Activated CD8-positive, alpha-beta memory T cell treated with anti-CD3 and anti-CD28 coated beads, Interleukin-2, amount 10 ng/mL, durations not matched to agents 7 days and 5 days (primary cell): ENCODE results near the gene CLDN5. TPM values are rescaled to one million over a fixed set of nuclear protein-coding genes. Genes with fewer than 3 reads are reported as not detected.
"Not testable (repeated sequence)": the region's sequence is repeated elsewhere in the genome, so short reads cannot be mapped to it uniquely, and the experiment has no call there.

Source experiments
- ATAC-seq: fragments of 150-1000 bp; cut with Tn5 transposase; one replicate; pipeline ENCODE4 v1.10.0; 2021; ENCODE audit warnings: moderate library complexity
- CTCF ChIA-PET: fragments of 350-600 bp; sonication (Branson Sonifier 250); formaldehyde crosslinking; loops from one replicate; lab custom pipeline; 2021; ENCODE audit warnings: antibody characterized with exemption; lab: Charles Lee
- DNase-seq: peaks from one replicate; pipeline ENCODE4 v3.0.0-alpha.2; 2020
- H3K27ac Mint-ChIP-seq: one replicate; pipeline ENCODE4 v1.8.0; 2021; ENCODE audit warnings: mild to moderate bottlenecking, mixed read lengths
- H3K27me3 Mint-ChIP-seq: one replicate; pipeline ENCODE4 v1.8.0; 2021; ENCODE audit warnings: mixed read lengths
- H3K36me3 Mint-ChIP-seq: one replicate; pipeline ENCODE4 v1.8.0; 2021; ENCODE audit warnings: mild to moderate bottlenecking, mixed read lengths
- H3K4me1 Mint-ChIP-seq: one replicate; pipeline ENCODE4 v1.8.0; 2021; ENCODE audit warnings: mixed read lengths
- H3K4me3 Mint-ChIP-seq: one replicate; pipeline ENCODE4 v1.8.0; 2021; ENCODE audit warnings: mild to moderate bottlenecking, moderate library complexity, mixed read lengths
- H3K9me3 Mint-ChIP-seq: one replicate; pipeline ENCODE4 v1.8.0; 2022; ENCODE audit warnings: low read depth, mixed read lengths
- total RNA-seq, 2 experiments: library from RNA; stranded (reverse); gene quantifications; one replicate each; pipeline ENCODE4 v1.2.3, GENCODE V29; 2021

CLDN5 gene
- total RNA-seq, 2 experiments from 2014 or later, result not detected

DNA sequence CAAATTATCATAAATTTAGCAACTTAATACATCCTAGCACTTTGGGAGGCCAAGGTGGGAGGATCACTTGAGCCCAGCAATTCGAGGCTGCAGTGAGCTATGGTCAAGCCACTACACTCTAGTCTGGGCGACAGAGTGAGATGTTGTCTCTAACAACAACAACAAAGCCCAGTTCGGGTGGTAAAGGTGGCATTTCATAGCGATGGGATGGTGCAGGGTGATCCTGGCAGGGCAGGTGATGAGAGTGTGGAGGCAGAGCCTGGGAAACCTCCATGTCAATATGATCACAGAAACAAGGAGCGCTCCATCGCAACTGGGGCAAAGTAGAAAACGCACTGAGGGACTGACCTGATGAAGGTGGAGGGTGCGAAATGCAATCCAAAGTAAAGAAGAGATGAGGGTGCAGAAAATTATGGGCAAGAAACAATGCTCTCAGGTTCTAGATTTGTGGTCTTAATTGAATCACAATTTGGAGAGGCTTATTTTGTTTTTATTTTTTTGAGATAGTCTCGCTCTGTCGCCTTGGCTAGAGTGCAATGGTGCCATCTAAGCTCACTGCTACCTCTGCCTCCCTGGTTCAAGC is 32.8 kb upstream of the CLDN5 start:
- no peak for DNase-seq
- H3K9me3 Mint-ChIP-seq, result no peaks in the 10 kb centered on the region
- no peaks in the 10 kb centered on the region for H3K36me3 Mint-ChIP-seq
- H3K27me3 Mint-ChIP-seq, result peaks cover 17% of the 10 kb centered on the region
- no peak overlapping the region for H3K27ac Mint-ChIP-seq
- no peak for ATAC-seq
- CTCF ChIA-PET, result no interaction called here
- H3K4me3 Mint-ChIP-seq, result no peak overlapping the region
- no peaks in the 10 kb centered on the region for H3K4me1 Mint-ChIP-seq

DNA sequence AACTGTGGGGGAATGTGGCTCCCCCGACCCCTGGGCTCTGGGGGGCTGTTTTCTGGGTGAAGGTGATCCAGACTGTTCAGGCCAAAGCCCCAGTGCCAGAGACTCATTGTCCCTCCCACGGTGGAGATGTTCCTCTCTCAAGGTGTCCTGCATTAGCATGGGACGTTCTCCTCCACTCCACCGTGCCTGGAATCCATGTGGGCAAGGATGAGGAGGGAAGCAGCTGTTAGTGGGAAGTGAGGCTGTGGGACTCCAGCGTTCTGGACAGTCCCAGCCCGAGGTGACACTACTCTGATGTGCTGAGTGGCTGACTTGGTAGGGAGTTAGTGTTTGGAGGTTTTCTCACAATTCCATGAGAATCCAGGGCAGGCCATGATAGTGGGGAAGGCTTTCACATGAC is 31.4 kb upstream of the CLDN5 start:
- DNase-seq, result no peak
- H3K27me3 Mint-ChIP-seq, result peaks cover 17% of the 10 kb centered on the region
- H3K27ac Mint-ChIP-seq, result no peak overlapping the region
- no peak for ATAC-seq
- no peak overlapping the region for H3K4me3 Mint-ChIP-seq
- H3K9me3 Mint-ChIP-seq, result no peaks in the 10 kb centered on the region
- no peaks in the 10 kb centered on the region for H3K36me3 Mint-ChIP-seq
- no peaks in the 10 kb centered on the region for H3K4me1 Mint-ChIP-seq
- CTCF ChIA-PET, result no interaction called here

DNA sequence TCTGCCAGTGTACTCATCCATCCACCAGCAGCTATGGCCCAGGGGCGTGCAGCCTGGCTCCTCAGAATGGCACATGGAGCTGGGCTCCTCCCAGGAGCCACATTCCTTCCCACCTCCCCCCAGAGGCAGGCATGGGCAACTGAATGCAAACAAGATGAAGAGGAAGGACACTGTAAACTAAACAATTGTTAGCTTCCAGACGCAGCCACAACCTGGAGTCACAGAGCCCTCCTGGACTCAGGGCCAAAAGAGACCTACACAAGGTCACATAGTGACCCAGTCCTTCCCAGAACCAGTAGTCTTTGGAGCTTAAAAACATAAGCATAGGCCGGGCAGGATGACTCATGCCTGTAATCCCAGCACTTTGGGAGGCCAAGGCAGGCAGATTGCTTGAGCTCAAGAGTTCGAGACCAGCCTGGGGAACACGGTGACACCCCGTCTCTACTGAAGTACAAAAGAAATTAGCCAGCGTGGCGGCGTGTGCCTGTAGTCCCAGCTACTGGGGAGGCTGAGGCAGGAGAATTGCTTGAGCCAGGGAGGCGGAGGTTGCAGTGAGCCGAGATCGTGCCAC is 30.7 kb upstream of the CLDN5 start:
- Mint-ChIP-seq H3K27ac (no peak overlapping the region), H3K4me3 (no peak overlapping the region), H3K4me1 (no peaks in the 10 kb centered on the region), H3K9me3 (no peaks in the 10 kb centered on the region), H3K36me3 (no peaks in the 10 kb centered on the region), H3K27me3 (peaks cover 17% of the 10 kb centered on the region)
- CTCF ChIA-PET, result interaction anchor here (0.5 kb wide), 1 partner anchor 348 kb away, joined by 4 read pairs; no protein-coding TSS in a partner anchor
- no peak for ATAC-seq
- no peak for DNase-seq

DNA sequence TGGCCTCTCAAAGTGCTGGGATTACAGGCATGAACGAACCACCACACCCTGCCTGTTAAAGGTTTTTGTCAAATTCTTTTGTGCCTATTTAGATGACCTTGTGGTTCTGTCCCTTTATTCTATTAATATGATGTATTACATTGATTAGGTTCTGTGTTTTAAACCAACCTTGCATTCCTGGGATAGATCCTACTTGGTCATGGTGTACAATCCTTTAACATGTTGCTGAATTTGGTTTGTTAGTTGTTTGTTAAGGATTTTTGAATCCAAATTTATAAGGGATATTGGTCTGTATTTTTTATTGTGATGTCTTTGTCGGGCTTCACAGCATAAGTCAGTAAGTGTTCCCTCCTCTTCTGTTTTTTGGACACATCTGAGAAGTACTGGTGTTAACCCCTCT is 29.0 kb upstream of the CLDN5 start:
- DNase-seq (no peak), ATAC-seq (no peak)
- Mint-ChIP-seq H3K9me3 (no peaks in the 10 kb centered on the region), H3K4me1 (no peaks in the 10 kb centered on the region), H3K4me3 (no peak overlapping the region), H3K36me3 (no peaks in the 10 kb centered on the region), H3K27me3 (peaks cover 19% of the 10 kb centered on the region), H3K27ac (no peak overlapping the region)
- CTCF ChIA-PET, result no interaction called here

- CTCF ChIA-PET, result no interaction called here
- Mint-ChIP-seq H3K9me3 (no peaks in the 10 kb centered on the region), H3K4me3 (no peak overlapping the region), H3K36me3 (no peaks in the 10 kb centered on the region), H3K27me3 (peaks cover 23% of the 10 kb centered on the region), H3K4me1 (no peaks in the 10 kb centered on the region), H3K27ac (no peak overlapping the region)
- no peak for DNase-seq
- no peak for ATAC-seq
Measured at GRCh38 chr22:19550382-19550781, 26.2 kb upstream of the CLDN5 start.

- H3K4me1 Mint-ChIP-seq, result no peaks in the 10 kb centered on the region
- no peak overlapping the region for H3K4me3 Mint-ChIP-seq
- ATAC-seq (no peak), DNase-seq (no peak)
- H3K27me3 Mint-ChIP-seq, result peaks cover 22% of the 10 kb centered on the region
- no peaks in the 10 kb centered on the region for H3K9me3 Mint-ChIP-seq
- no peaks in the 10 kb centered on the region for H3K36me3 Mint-ChIP-seq
- CTCF ChIA-PET, result no interaction called here
- no peak overlapping the region for H3K27ac Mint-ChIP-seq
Measured at GRCh38 chr22:19549428-19549827, 25.2 kb upstream of the CLDN5 start.

- CTCF ChIA-PET, result no interaction called here
- no peak for ATAC-seq
- H3K4me1 Mint-ChIP-seq, result no peaks in the 10 kb centered on the region
- no peak overlapping the region for H3K27ac Mint-ChIP-seq
- DNase-seq, result no peak
- H3K36me3 Mint-ChIP-seq, result no peaks in the 10 kb centered on the region
- H3K4me3 Mint-ChIP-seq, result no peak overlapping the region
- H3K27me3 Mint-ChIP-seq, result peaks cover 17% of the 10 kb centered on the region
- no peaks in the 10 kb centered on the region for H3K9me3 Mint-ChIP-seq
Measured at GRCh38 chr22:19548964-19549363, 24.8 kb upstream of the CLDN5 start.

- peaks cover 17% of the 10 kb centered on the region for H3K27me3 Mint-ChIP-seq
- H3K4me1 Mint-ChIP-seq, H3K36me3 Mint-ChIP-seq, H3K9me3 Mint-ChIP-seq, H3K27ac Mint-ChIP-seq, CTCF ChIA-PET, DNase-seq, H3K4me3 Mint-ChIP-seq, ATAC-seq: not testable (repeated sequence)
Measured at GRCh38 chr22:19548427-19548826, 24.2 kb upstream of the CLDN5 start.

DNA sequence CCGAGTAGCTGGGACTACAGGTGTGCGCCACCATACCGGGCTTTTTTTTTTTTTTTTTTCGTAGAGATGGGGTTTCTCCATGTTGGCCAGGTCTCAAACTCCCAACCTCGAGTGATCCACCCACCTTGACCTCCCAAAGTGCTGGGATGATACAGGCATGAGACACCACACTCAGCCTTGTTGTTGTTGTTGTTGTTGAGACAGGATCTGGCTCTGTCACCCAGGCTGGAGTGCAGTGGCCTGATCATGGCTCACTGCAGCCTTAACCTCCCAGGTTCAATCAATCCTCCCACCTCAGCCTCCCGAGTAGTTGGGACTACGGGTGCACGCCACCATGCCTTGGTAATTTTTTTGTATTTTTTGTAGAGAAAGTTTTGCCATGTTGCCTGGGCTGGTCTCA is 23.4 kb upstream of the CLDN5 start:
- CTCF ChIA-PET, result no interaction called here
- H3K4me1 Mint-ChIP-seq, result no peaks in the 10 kb centered on the region
- no peaks in the 10 kb centered on the region for H3K36me3 Mint-ChIP-seq
- no peak overlapping the region for H3K4me3 Mint-ChIP-seq
- H3K27ac Mint-ChIP-seq, result no peak overlapping the region
- no peaks in the 10 kb centered on the region for H3K9me3 Mint-ChIP-seq
- DNase-seq, result no peak
- H3K27me3 Mint-ChIP-seq, result peaks cover 16% of the 10 kb centered on the region
- ATAC-seq, result no peak

DNA sequence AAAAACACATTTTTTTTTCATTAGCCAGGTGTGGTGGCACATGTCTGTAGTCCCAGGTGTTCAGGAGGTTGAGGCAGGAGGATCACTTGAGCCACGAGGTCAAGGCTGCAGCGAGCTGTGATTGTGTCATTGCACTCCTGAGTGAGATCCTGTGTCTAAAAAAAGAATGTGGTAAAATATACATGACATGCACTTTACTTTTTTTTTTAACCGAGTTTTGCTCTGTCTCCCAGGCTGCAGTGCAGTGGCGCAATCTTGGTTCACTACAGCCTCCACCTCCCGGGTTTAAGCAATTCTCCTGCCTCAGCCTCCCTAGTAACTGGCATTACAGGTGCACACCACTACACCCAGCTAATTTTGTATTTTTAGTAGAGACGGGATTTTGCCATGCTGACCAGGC is 22.5 kb upstream of the CLDN5 start:
- H3K4me1 Mint-ChIP-seq, result no peaks in the 10 kb centered on the region
- DNase-seq, result no peak
- H3K27me3 Mint-ChIP-seq, result peaks cover 11% of the 10 kb centered on the region
- H3K27ac Mint-ChIP-seq, result no peak overlapping the region
- no peaks in the 10 kb centered on the region for H3K9me3 Mint-ChIP-seq
- CTCF ChIA-PET, result no interaction called here
- ATAC-seq, result no peak
- H3K4me3 Mint-ChIP-seq, result no peak overlapping the region
- H3K36me3 Mint-ChIP-seq, result no peaks in the 10 kb centered on the region

- H3K36me3 Mint-ChIP-seq, result no peaks in the 10 kb centered on the region
- H3K9me3 Mint-ChIP-seq, result no peaks in the 10 kb centered on the region
- CTCF ChIA-PET, result no interaction called here
- DNase-seq, result no peak
- no peak for ATAC-seq
- no peak overlapping the region for H3K27ac Mint-ChIP-seq
- H3K4me1 Mint-ChIP-seq, result no peaks in the 10 kb centered on the region
- no peak overlapping the region for H3K4me3 Mint-ChIP-seq
- H3K27me3 Mint-ChIP-seq, result peaks cover 15% of the 10 kb centered on the region
Measured at GRCh38 chr22:19545935-19546207, 21.7 kb upstream of the CLDN5 start.

GRCh38 chr22:19543970-19544708 is 19.9 kb upstream of the CLDN5 start:
- H3K27ac Mint-ChIP-seq, result no peak overlapping the region
- H3K4me1 Mint-ChIP-seq, result no peaks in the 10 kb centered on the region
- peaks cover 18% of the 10 kb centered on the region for H3K27me3 Mint-ChIP-seq
- ATAC-seq, result no peak
- CTCF ChIA-PET, result no interaction called here
- no peak for DNase-seq
- no peaks in the 10 kb centered on the region for H3K9me3 Mint-ChIP-seq
- H3K4me3 Mint-ChIP-seq, result no peak overlapping the region
- H3K36me3 Mint-ChIP-seq, result no peaks in the 10 kb centered on the region

DNA sequence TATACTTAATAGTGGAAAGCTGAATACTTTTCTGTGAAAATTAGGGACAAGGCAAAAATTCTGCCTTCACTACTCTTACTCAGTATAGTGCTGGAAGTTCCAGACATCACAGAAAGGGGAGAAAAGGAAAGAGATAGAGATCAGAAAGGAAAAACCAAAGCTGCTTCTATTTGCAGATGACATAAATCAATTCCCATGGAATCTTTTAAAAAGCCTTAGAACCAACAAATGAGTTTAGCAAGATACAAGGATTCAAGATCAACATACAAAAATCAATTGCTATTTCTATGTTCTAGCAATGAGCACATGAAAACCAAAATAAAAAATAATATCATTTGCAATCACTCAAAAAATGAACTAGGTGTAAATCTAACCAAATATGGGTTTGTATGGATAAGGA is 16.2 kb upstream of the CLDN5 start:
- no peak overlapping the region for H3K27ac Mint-ChIP-seq
- CTCF ChIA-PET, result no interaction called here
- no peak for ATAC-seq
- H3K4me1 Mint-ChIP-seq, result no peaks in the 10 kb centered on the region
- H3K36me3 Mint-ChIP-seq, result no peaks in the 10 kb centered on the region
- no peak for DNase-seq
- H3K4me3 Mint-ChIP-seq, result no peak overlapping the region
- H3K9me3 Mint-ChIP-seq, result no peaks in the 10 kb centered on the region
- H3K27me3 Mint-ChIP-seq, result peaks cover 23% of the 10 kb centered on the region

- peaks cover 29% of the 10 kb centered on the region for H3K27me3 Mint-ChIP-seq
- ATAC-seq (no peak), DNase-seq (no peak)
- no peaks in the 10 kb centered on the region for H3K4me1 Mint-ChIP-seq
- H3K36me3 Mint-ChIP-seq, result no peaks in the 10 kb centered on the region
- no peaks in the 10 kb centered on the region for H3K9me3 Mint-ChIP-seq
- H3K4me3 Mint-ChIP-seq, result no peak overlapping the region
- CTCF ChIA-PET, result no interaction called here
- no peak overlapping the region for H3K27ac Mint-ChIP-seq
Measured at GRCh38 chr22:19537941-19538488, 13.8 kb upstream of the CLDN5 start.
